BE2C (cell line): ENCODE data around the gene C16orf54.
"Not testable (repeated sequence)": the region's sequence is repeated elsewhere in the genome, so short reads cannot be mapped to it uniquely, and the experiment has no call there.

Source experiments
- DNase-seq: peaks from one replicate; pipeline ENCODE4 v3.0.0-alpha.2; 2020
- H3K27me3 ChIP-seq: fragments of 250-450 bp; sonication (Bioruptor Pico); 2 replicates; pipeline ENCODE4 v1.5.1; 2020; ENCODE audit warnings: mild to moderate bottlenecking
- H3K36me3 ChIP-seq: fragments of 250-450 bp; sonication (Bioruptor Pico); 2 replicates; pipeline ENCODE4 v1.5.1; 2020; ENCODE audit warnings: mild to moderate bottlenecking
- H3K4me1 ChIP-seq: fragments of 250-450 bp; sonication (Bioruptor Pico); 2 replicates; pipeline ENCODE4 v1.5.1; 2020
- H3K4me3 ChIP-seq: 2 replicates; pipeline ENCODE4 v1.5.1; 2011; ENCODE audit warnings: low read depth, low read length
- H3K9me3 ChIP-seq: fragments of 250-450 bp; sonication (Bioruptor Pico); 2 replicates; pipeline ENCODE4 v1.5.1; 2020
- CTCF ChIP-seq: IDR thresholded peaks from 2 replicates; pipeline ENCODE4 v1.5.1; 2012; ENCODE audit warnings: mild to moderate bottlenecking, low read depth, low read length

The C16orf54 gene

GRCh38 chr16:29708917-29709600 lies 36.7 kb downstream of the C16orf54 start:
- no peak for TF ChIP-seq CTCF

DNA sequence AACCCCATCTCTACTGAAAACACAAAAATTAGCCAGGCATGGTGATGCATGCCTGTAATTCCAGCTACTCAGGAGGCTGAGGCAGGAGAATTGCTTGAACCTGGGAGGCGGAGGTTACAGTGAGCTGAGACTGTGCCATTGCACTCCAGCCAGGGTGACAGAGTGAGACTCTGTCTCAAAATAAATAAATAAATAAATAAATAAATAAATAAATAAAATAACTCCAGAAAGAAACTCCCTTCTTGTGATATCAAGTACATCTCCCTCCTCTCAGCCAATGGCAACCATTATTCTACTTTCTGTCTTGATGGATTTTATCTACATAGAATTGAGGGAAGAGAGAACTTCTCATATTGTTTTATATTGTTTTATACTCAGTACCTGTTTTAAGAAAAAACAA lies 38.6 kb downstream of the C16orf54 start:
- H3K9me3 ChIP-seq, DNase-seq, H3K27me3 ChIP-seq, H3K36me3 ChIP-seq, H3K4me3 ChIP-seq, H3K4me1 ChIP-seq: not testable (repeated sequence)

More at GRCh38 chr16:29708917-29709600, 36.7 kb downstream of the C16orf54 start:
- no peaks in the 10 kb centered on the region for H3K27me3 ChIP-seq
- H3K4me3 ChIP-seq: no peak overlapping the region
- DNase-seq: no peak
- no peaks in the 10 kb centered on the region for H3K36me3 ChIP-seq
- H3K4me1 ChIP-seq: peaks cover 6% of the 10 kb centered on the region
- no peaks in the 10 kb centered on the region for H3K9me3 ChIP-seq

GRCh38 chr16:29705030-29705429 lies 40.8 kb downstream of the C16orf54 start:
- H3K27me3 ChIP-seq: no peaks in the 10 kb centered on the region
- peaks cover 2% of the 10 kb centered on the region; the same call in 1 of the 2 replicates for H3K4me1 ChIP-seq
- no peak overlapping the region for H3K4me3 ChIP-seq
- no peaks in the 10 kb centered on the region for H3K9me3 ChIP-seq
- no peak for DNase-seq
- no peaks in the 10 kb centered on the region for H3K36me3 ChIP-seq
- TF ChIP-seq CTCF: no peak

DNA sequence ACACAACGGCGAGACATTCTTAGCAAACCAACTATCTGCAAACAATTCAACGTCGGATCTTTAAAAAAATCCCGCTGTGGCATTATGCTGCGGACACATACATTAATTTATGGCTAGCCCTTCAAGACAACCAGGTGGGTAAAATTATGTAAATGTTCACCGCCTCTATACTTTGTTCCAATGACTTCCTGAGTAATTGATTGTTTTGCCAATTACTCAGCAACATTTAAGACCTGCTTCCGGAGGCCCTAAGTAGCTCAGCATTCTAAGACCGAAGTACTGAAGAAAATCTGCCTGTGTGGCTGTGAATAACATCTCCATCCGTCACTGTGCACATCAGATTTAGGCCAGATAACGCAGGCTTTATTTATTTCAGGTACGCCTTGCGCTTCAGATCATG lies 43.5 kb downstream of the C16orf54 start:
- DNase-seq: no peak
- Histone ChIP-seq H3K4me3 (no peak overlapping the region), H3K36me3 (peaks cover 3% of the 10 kb centered on the region), H3K27me3 (no peaks in the 10 kb centered on the region), H3K4me1 (no peaks in the 10 kb centered on the region; the same call in 1 of the 2 replicates), H3K9me3 (no peaks in the 10 kb centered on the region)
- TF ChIP-seq CTCF: no peak

GRCh38 chr16:29701214-29701555 lies 44.6 kb downstream of the C16orf54 start:
- H3K4me3 ChIP-seq: no peak overlapping the region
- H3K4me1 ChIP-seq: no peaks in the 10 kb centered on the region; the same call in 1 of the 2 replicates
- TF ChIP-seq CTCF: no peak
- DNase-seq: no peak
- H3K27me3 ChIP-seq: no peaks in the 10 kb centered on the region
- peaks cover 7% of the 10 kb centered on the region for H3K36me3 ChIP-seq
- H3K9me3 ChIP-seq: no peaks in the 10 kb centered on the region

- Histone ChIP-seq H3K36me3 (peaks cover 7% of the 10 kb centered on the region), H3K4me1 (no peaks in the 10 kb centered on the region; the same call in 1 of the 2 replicates), H3K9me3 (no peaks in the 10 kb centered on the region), H3K27me3 (no peaks in the 10 kb centered on the region), H3K4me3 (peak overlapping the region; percentile 40)
- peak; percentile 88 for TF ChIP-seq CTCF
- DNase-seq: peak; percentile 79
These were observed 45.4 kb downstream of the C16orf54 start for GRCh38 chr16:29700253-29700987.
